Endodermal cell (in vitro differentiated cells): Measurements from ENCODE around the gene SMC4. TPM values are rescaled to one million over a fixed set of nuclear protein-coding genes. Genes with fewer than 3 reads are reported as not detected.

ENCODE experiments used
- DNase-seq: peaks from one replicate; pipeline ENCODE4 v3.0.0-alpha.2; 2017
- H3K27ac ChIP-seq: 2 replicates; pipeline ENCODE4 v1.5.1; 2013; ENCODE audit warnings: mild to moderate bottlenecking, low read depth, low read length, moderate library complexity
- H3K27me3 ChIP-seq: 2 replicates; pipeline ENCODE4 v1.6.1; 2013; ENCODE audit warnings: mild to moderate bottlenecking, low read length, moderate library complexity; ENCODE audit not compliant: insufficient read depth, control insufficient read depth, poor library complexity, severe bottlenecking
- H3K36me3 ChIP-seq: 2 replicates; pipeline ENCODE4 v1.7.0; 2013; ENCODE audit warnings: mild to moderate bottlenecking, low read length, moderate library complexity; ENCODE audit not compliant: control insufficient read depth, insufficient read depth
- H3K4me1 ChIP-seq: one replicate; pipeline ENCODE4 v1.7.0; 2013; ENCODE audit warnings: low read length; ENCODE audit not compliant: control insufficient read depth, insufficient read depth
- H3K4me3 ChIP-seq: 2 replicates; pipeline ENCODE4 v1.5.1; 2013; ENCODE audit warnings: mild to moderate bottlenecking, low read length, moderate library complexity
- H3K9ac ChIP-seq: 2 replicates; pipeline ENCODE4 v1.6.1; 2013; ENCODE audit warnings: mild to moderate bottlenecking, low read length, moderate library complexity; ENCODE audit not compliant: poor library complexity, severe bottlenecking; ENCODE audit errors: extremely low read depth
- H3K9me3 ChIP-seq: 2 replicates; pipeline ENCODE4 v1.6.1; 2013; ENCODE audit warnings: mild to moderate bottlenecking, low read length, moderate library complexity; ENCODE audit not compliant: control insufficient read depth
- H3K27ac Mint-ChIP-seq: 2 replicates; pipeline ENCODE4 v1.8.0; 2020; ENCODE audit warnings: mixed read lengths
- H3K27me3 Mint-ChIP-seq: 2 replicates; pipeline ENCODE4 v1.8.0; 2021; ENCODE audit warnings: mild to moderate bottlenecking, mixed read lengths; ENCODE audit not compliant: insufficient read depth
- H3K36me3 Mint-ChIP-seq: 2 replicates; pipeline ENCODE4 v1.8.0; 2020; ENCODE audit warnings: low read depth, mixed read lengths
- H3K4me1 Mint-ChIP-seq: 2 replicates; pipeline ENCODE4 v1.8.0; 2020; ENCODE audit warnings: mixed read lengths
- H3K4me3 Mint-ChIP-seq: 2 replicates; pipeline ENCODE4 v1.8.0; 2020; ENCODE audit warnings: mild to moderate bottlenecking, moderate library complexity, mixed read lengths
- H3K9me3 Mint-ChIP-seq: 2 replicates; pipeline ENCODE4 v1.8.0; 2020; ENCODE audit warnings: mild to moderate bottlenecking, mixed read lengths
- CTCF ChIP-seq: fragments of 200-600 bp; sonication (generic); conservative IDR thresholded peaks from 2 replicates; pipeline ENCODE4 v1.5.0; 2021; ENCODE audit warnings: antibody characterized with exemption, mild to moderate bottlenecking
- WGBS, 2 experiments: methylation state at CpG; one replicate each; pipeline versions ENCODE4 v1.1.5 to v1.1.7; 2013; ENCODE audit warnings: missing lambda C conversion rate in 2 of 2, mixed read lengths in 1 of 2; ENCODE audit not compliant: insufficient coverage in 1 of 2, insufficient read length in 1 of 2; 5-methylcytosine and 5-hydroxymethylcytosine counted together
- total RNA-seq, 2 donors: library from RNA; stranded (reverse); fragmentation: NEBNext Ultra II Directional in 1 of 2; extraction: Animal tissue kit (Norgen Biotek cat#: 25700) in 1 of 2; gene quantifications; 2 replicates in 1 of 2; 3 replicates in 1 of 2; pipeline ENCODE4 v1.2.1, GENCODE V29; 2021

Gene SMC4
- total RNA-seq, 2 donors from 2014 or later = 97.5 to 139 TPM

- H3K27me3 ChIP-seq = no peaks in the 10 kb centered on the region
- H3K4me1 Mint-ChIP-seq = no peaks in the 10 kb centered on the region
- no peaks in the 10 kb centered on the region for H3K4me1 ChIP-seq
- peaks cover 31% of the 10 kb centered on the region for H3K36me3 ChIP-seq
- DNase-seq = no peak
- H3K9me3 Mint-ChIP-seq = peaks cover 7% of the 10 kb centered on the region
- no peaks in the 10 kb centered on the region for H3K27me3 Mint-ChIP-seq
- H3K4me3 Mint-ChIP-seq = no peak overlapping the region
- H3K27ac ChIP-seq = no peak overlapping the region
- no peak for TF ChIP-seq CTCF
- no peak overlapping the region for H3K27ac Mint-ChIP-seq
- no peak overlapping the region for H3K4me3 ChIP-seq
- no CpG with 5 or more reads among the region's 1 CpG for WGBS, 2 experiments
- no peak overlapping the region for H3K9ac ChIP-seq
- H3K36me3 Mint-ChIP-seq = peaks cover 25% of the 10 kb centered on the region
- H3K9me3 ChIP-seq = peaks cover 7% of the 10 kb centered on the region
Measured at GRCh38 chr3:160378331-160379109, 20.9 kb upstream of the SMC4 start.

- H3K36me3 ChIP-seq = peaks cover 20% of the 10 kb centered on the region
- no peaks in the 10 kb centered on the region for H3K9me3 ChIP-seq
- no peak overlapping the region for H3K4me3 ChIP-seq
- H3K27ac ChIP-seq = no peak overlapping the region
- no peaks in the 10 kb centered on the region for H3K4me1 ChIP-seq
- no peaks in the 10 kb centered on the region for H3K9me3 Mint-ChIP-seq
- H3K9ac ChIP-seq = no peak overlapping the region
- H3K27me3 Mint-ChIP-seq = no peaks in the 10 kb centered on the region
- no peak for DNase-seq
- H3K27me3 ChIP-seq = no peaks in the 10 kb centered on the region
- H3K4me3 Mint-ChIP-seq = no peak overlapping the region
- TF ChIP-seq CTCF = no peak
- WGBS, 2 experiments = 50 to 75% methylated on average over 2 to 4 of the region's 4 CpGs
- no peak overlapping the region for H3K27ac Mint-ChIP-seq
- peaks cover 3% of the 10 kb centered on the region for H3K4me1 Mint-ChIP-seq
- peaks cover 13% of the 10 kb centered on the region for H3K36me3 Mint-ChIP-seq
Measured at GRCh38 chr3:160379628-160380214, 19.7 kb upstream of the SMC4 start.

- Histone ChIP-seq H3K36me3 (peaks cover 8% of the 10 kb centered on the region), H3K9ac (no peak overlapping the region), H3K27ac (no peak overlapping the region), H3K27me3 (no peaks in the 10 kb centered on the region), H3K9me3 (no peaks in the 10 kb centered on the region), H3K4me1 (peaks cover 5% of the 10 kb centered on the region), H3K4me3 (no peak overlapping the region)
- Mint-ChIP-seq H3K27me3 (no peaks in the 10 kb centered on the region), H3K9me3 (no peaks in the 10 kb centered on the region), H3K36me3 (peaks cover 11% of the 10 kb centered on the region), H3K4me1 (peaks cover 19% of the 10 kb centered on the region), H3K27ac (no peak overlapping the region), H3K4me3 (no peak overlapping the region)
- TF ChIP-seq CTCF = no peak
- 100% methylated on average over 1 of the region's 1 CpG; no CpG with 5 or more reads in 1 of the 2 experiments for WGBS, 2 experiments
- no peak for DNase-seq
Measured at GRCh38 chr3:160381470-160381869, 18.0 kb upstream of the SMC4 start.
